ENCODE data around the gene DLGAP4. TPM values are rescaled to one million over a fixed set of nuclear protein-coding genes. Genes with fewer than 3 reads are reported as not detected.
A peak's percentile ranks its signal among the peaks of the same experiment; 100 is the strongest.

DLGAP4 gene, protein sequence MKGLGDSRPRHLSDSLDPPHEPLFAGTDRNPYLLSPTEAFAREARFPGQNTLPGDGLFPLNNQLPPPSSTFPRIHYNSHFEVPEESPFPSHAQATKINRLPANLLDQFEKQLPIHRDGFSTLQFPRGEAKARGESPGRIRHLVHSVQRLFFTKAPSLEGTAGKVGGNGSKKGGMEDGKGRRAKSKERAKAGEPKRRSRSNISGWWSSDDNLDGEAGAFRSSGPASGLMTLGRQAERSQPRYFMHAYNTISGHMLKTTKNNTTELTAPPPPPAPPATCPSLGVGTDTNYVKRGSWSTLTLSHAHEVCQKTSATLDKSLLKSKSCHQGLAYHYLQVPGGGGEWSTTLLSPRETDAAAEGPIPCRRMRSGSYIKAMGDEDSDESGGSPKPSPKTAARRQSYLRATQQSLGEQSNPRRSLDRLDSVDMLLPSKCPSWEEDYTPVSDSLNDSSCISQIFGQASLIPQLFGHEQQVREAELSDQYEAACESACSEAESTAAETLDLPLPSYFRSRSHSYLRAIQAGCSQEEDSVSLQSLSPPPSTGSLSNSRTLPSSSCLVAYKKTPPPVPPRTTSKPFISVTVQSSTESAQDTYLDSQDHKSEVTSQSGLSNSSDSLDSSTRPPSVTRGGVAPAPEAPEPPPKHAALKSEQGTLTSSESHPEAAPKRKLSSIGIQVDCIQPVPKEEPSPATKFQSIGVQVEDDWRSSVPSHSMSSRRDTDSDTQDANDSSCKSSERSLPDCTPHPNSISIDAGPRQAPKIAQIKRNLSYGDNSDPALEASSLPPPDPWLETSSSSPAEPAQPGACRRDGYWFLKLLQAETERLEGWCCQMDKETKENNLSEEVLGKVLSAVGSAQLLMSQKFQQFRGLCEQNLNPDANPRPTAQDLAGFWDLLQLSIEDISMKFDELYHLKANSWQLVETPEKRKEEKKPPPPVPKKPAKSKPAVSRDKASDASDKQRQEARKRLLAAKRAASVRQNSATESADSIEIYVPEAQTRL
- total RNA-seq (10 to 100 TPM; 30.5 to 35.0 TPM), polyA plus RNA-seq (10 to 100 TPM in 2 of 3 donors, 1 to 10 TPM in 1; 9.3 to 16.6 (median 12.5) TPM), total RNA-seq (11.7 to 28.0 (median 17.0) reads per million in 6 experiments)

GRCh38 chr20:36305602-36306551, at the start of gene DLGAP4:
Gene DLGAP4 (plus strand): TSS chr20:36306339. CDS start chr20:36431718, 125,379 bp downstream.
- peaks cover 46 to 84% (median 66%) of the 10 kb centered on the region in 5 donors for H3K27me3 Mint-ChIP-seq
- DNase-seq (no peak), ATAC-seq (peak in 1 of 2 donors; percentile 37)
- POLR2A ChIA-PET: no interaction called here
- peaks cover 0 to 11% (median 0%) of the 10 kb centered on the region in 3 donors for H3K36me3 Mint-ChIP-seq
- peak within 1 kb of the TSS; percentile 63 to 88 (median 80) for H3K4me3 Mint-ChIP-seq
- H3K9me3 Mint-ChIP-seq: peaks cover 0 to 2% (median 0%) of the 10 kb centered on the region in 9 donors
- peak within 1 kb of the TSS in 4 of 10 donors; percentile 41 to 85 (median 56) for H3K27ac Mint-ChIP-seq
- peaks cover 5 to 11% (median 8%) of the 10 kb centered on the region in 4 donors for H3K4me1 Mint-ChIP-seq

DNA sequence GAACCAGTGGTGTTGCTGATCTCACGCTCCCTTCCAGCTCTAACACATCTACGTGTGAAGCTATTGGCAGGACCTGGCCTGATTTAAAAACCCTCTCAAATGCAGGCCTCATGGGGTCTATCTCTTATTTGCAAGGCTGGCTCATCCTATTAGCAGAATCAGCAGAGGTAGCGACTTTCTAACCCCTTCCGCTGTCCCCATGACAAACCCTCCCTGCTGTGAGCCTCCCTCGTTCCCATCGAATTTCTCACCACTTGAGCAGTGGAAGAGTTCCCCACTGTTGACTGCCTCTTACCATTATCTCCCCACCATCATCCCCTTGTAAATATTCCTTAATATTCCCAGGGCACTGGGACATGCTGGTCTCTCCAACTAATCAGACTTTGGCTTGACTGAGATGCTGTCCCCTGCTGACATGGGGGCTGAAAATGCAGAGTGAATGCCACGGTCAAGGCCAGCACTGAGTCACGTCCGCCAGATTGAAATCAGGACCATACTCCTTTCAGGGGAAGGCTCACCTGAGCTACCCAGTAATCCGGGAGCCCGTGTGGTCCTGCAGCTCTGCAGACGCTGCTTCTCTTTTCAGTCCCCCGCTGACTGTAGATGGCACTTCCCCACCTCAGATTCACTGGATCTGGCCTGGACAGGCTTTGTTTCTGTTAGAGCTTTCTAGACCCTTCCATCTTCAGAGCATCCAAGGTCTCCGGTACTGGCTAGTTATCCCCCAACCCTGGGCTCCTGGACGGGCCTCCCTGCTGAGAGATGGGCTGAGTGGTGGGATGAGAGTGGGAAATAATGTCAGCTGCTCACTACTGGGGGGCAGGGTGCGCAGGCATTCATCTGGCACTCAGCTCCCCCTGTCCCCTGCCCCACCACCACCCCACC, 46.7 kb upstream of the DLGAP4 start:
- Mint-ChIP-seq H3K27ac (no peak overlapping the region), H3K4me3 (no peak overlapping the region), H3K27me3 (no peaks in the 10 kb centered on the region), H3K36me3 (peaks cover 0 to 27% (median 1%) of the 10 kb centered on the region in 3 donors), H3K9me3 (no peaks in the 10 kb centered on the region), H3K4me1 (no peaks in the 10 kb centered on the region)
- DNase-seq: no peak
- no peak for ATAC-seq
- POLR2A ChIA-PET: no interaction called here

GRCh38 chr20:36260316-36260715, 45.8 kb upstream of the DLGAP4 start:
- H3K27ac Mint-ChIP-seq: no peak overlapping the region
- ATAC-seq: no peak
- H3K27me3 Mint-ChIP-seq: no peaks in the 10 kb centered on the region
- POLR2A ChIA-PET: no interaction called here
- H3K9me3 Mint-ChIP-seq: no peaks in the 10 kb centered on the region
- no peak overlapping the region for H3K4me3 Mint-ChIP-seq
- peaks cover 0 to 22% (median 1%) of the 10 kb centered on the region in 3 donors for H3K36me3 Mint-ChIP-seq
- no peaks in the 10 kb centered on the region for H3K4me1 Mint-ChIP-seq
- no peak for DNase-seq

DNA sequence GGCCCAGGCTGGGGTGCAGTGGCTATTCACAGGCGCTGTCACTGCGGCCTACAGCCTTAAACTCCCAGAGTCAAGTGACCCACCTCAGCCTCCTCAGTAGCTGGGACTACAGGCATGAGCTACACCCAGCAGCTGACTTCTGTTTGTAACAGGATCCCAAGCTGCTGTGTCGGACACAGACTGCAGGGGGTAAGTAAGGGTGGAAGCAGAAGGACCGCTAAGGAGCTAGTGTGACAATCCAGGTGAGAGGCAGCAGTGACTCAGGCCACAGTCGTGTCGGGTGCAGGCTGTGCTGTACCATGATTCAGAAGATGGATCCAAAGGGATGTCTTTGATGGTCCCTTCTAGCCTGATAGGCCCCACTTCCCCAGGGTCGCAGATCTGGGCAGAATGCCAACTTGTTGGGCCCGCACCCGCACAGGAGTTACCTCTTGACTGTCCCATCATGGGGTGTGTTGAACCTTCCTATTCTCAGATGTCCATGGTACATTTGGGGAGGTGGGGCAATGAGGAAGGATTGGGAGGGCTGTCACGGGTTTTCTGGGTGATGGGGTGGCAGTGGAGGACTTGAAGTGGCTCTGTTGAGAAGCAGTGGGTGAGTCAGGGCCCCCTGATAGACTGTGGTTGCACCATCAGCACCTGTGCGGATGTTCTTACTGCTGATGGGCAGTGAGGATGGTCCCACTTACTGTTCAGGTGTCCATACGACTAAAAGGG, 44.6 kb upstream of the DLGAP4 start:
- Mint-ChIP-seq H3K9me3 (no peaks in the 10 kb centered on the region), H3K27ac (no peak overlapping the region), H3K4me1 (no peaks in the 10 kb centered on the region), H3K27me3 (no peaks in the 10 kb centered on the region), H3K4me3 (no peak overlapping the region), H3K36me3 (peaks cover 0 to 10% (median under 1%) of the 10 kb centered on the region in 3 donors)
- no peak for DNase-seq
- POLR2A ChIA-PET: no interaction called here
- no peak for ATAC-seq

DNA sequence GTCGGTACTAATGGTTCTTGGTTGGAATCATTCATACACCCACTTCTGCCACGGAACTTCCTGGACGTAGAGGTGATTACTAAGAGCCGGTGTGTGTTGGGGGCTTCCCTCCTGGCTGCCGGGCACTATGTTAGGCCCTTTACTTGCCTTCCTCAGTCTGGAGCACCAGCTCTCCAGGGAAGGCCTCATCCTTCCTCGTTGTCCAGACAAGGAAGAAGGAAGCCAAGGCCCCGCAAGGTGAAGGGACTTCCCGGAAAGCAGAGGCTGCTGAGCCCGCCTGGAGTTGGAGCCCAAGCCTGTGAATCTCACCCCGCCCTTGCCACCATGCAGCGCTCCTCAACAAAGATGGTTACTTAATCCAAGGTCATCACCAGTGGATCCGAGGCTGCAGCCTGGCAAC, 43.7 kb upstream of the DLGAP4 start:
- no peaks in the 10 kb centered on the region for H3K9me3 Mint-ChIP-seq
- no peaks in the 10 kb centered on the region for H3K4me1 Mint-ChIP-seq
- POLR2A ChIA-PET: no interaction called here
- DNase-seq (no peak), ATAC-seq (no peak)
- H3K36me3 Mint-ChIP-seq: peaks cover 0 to 1% (median 0%) of the 10 kb centered on the region in 3 donors
- no peak overlapping the region for H3K27ac Mint-ChIP-seq
- H3K4me3 Mint-ChIP-seq: no peak overlapping the region
- H3K27me3 Mint-ChIP-seq: no peaks in the 10 kb centered on the region

GRCh38 chr20:36264426-36265246, 41.5 kb upstream of the DLGAP4 start:
- H3K27ac Mint-ChIP-seq: no peak overlapping the region
- no peak overlapping the region for H3K4me3 Mint-ChIP-seq
- no peaks in the 10 kb centered on the region for H3K9me3 Mint-ChIP-seq
- no peaks in the 10 kb centered on the region for H3K27me3 Mint-ChIP-seq
- DNase-seq: no peak
- POLR2A ChIA-PET: no interaction called here
- H3K36me3 Mint-ChIP-seq: no peaks in the 10 kb centered on the region
- no peaks in the 10 kb centered on the region for H3K4me1 Mint-ChIP-seq
- ATAC-seq: no peak

GRCh38 chr20:36266189-36266588, 40.0 kb upstream of the DLGAP4 start:
- POLR2A ChIA-PET: no interaction called here
- Mint-ChIP-seq H3K9me3 (no peaks in the 10 kb centered on the region), H3K4me1 (no peaks in the 10 kb centered on the region), H3K4me3 (no peak overlapping the region), H3K36me3 (no peaks in the 10 kb centered on the region), H3K27ac (no peak overlapping the region), H3K27me3 (peaks cover 0 to under 1% (median 0%) of the 10 kb centered on the region in 5 donors)
- no peak for ATAC-seq
- no peak for DNase-seq

- peak overlapping the region in 1 of 10 donors; percentile 9 for H3K27ac Mint-ChIP-seq
- no peaks in the 10 kb centered on the region for H3K36me3 Mint-ChIP-seq
- ATAC-seq (no peak), DNase-seq (peak in 1 of 10 donors; percentile 54)
- H3K4me1 Mint-ChIP-seq: no peaks in the 10 kb centered on the region
- POLR2A ChIA-PET: no interaction called here
- H3K27me3 Mint-ChIP-seq: peaks cover 0 to 2% (median 0%) of the 10 kb centered on the region in 5 donors
- H3K9me3 Mint-ChIP-seq: no peaks in the 10 kb centered on the region
- no peak overlapping the region for H3K4me3 Mint-ChIP-seq
Observed at GRCh38 chr20:36267605-36268381, 38.3 kb upstream of the DLGAP4 start.

DNA sequence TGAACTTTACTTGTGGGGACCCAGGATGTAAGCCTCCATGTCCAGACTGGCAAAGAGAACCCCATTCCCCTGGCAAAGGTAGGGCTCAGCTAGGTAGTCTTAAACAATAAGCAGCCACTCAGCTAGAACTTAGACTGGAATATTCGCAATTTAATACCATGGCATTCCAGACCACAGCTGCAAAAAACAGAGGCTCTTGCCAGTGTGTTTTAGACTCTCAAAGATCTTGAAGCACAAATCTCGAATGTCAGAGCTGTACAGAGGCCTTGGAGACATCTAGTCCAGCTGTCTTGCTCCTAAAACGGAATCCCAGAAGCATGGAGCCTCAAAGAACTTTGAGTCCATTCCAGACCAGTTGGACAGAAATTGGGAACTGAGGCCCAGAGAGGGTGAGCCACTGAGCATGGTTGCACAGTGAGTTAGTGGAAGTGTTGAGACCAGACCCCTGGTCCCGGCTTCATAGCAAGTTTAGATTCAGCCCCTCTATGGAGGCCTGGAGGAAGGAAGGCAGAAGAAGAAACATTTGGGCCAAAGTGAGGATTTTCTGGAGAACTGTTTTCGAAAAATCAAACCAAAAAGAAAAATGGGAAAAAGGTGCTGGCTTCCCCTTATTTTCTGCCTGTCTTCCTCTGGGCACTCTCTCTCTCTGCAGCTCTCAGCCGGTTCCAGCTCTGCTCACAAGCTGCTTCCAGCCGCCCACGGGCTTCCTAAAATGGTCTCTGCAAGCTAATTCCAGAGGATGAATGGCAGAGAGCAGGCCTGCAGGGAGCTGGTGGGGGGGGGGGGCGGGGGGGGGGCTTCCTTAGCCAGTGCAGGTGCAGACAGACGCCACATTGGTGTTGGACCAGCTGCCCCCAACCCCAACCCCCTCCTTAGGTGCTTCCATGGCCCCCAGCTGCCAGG, 37.4 kb upstream of the DLGAP4 start:
- peak overlapping the region in 1 of 10 donors; percentile 48 for H3K27ac Mint-ChIP-seq
- POLR2A ChIA-PET: no interaction called here
- ATAC-seq: no peak
- H3K27me3 Mint-ChIP-seq: peaks cover 0 to 6% (median 0%) of the 10 kb centered on the region in 5 donors
- no peaks in the 10 kb centered on the region for H3K9me3 Mint-ChIP-seq
- H3K4me3 Mint-ChIP-seq: no peak overlapping the region
- no peaks in the 10 kb centered on the region for H3K4me1 Mint-ChIP-seq
- DNase-seq: no peak
- no peaks in the 10 kb centered on the region for H3K36me3 Mint-ChIP-seq
